ENCODE results near the gene DUXB. TPM values are rescaled to one million over a fixed set of nuclear protein-coding genes. Genes with fewer than 3 reads are reported as not detected.
A peak's percentile ranks its signal among the peaks of the same experiment; 100 is the strongest.

DUXB gene
- total RNA-seq, 1 experiment from 2014 or later: not detected

- Histone ChIP-seq H4K20me1 (ENCODE audit: control insufficient read depth, insufficient read depth, insufficient read length) (no peaks in the 10 kb centered on the region), H2BK5ac (ENCODE audit: insufficient read length, low read length) (no peak overlapping the region), H3K79me1 (ENCODE audit: insufficient read depth, low read depth, low read length, poor library complexity, severe bottlenecking) (no peaks in the 10 kb centered on the region), H3K18ac (ENCODE audit: insufficient read length, low read depth, low read length) (peak overlapping the region; percentile 86), H3K27ac (ENCODE audit: insufficient read length, low read depth, low read length) (peak overlapping the region; percentile 32), H3K4me2 (ENCODE audit: insufficient read depth, insufficient read length, low read length) (peak overlapping the region; percentile 99), H3K27me3 (ENCODE audit: insufficient read depth, low read length) (no peaks in the 10 kb centered on the region), H2AFZ (ENCODE audit: low read length) (peak overlapping the region; percentile 60), H3K23me2 (ENCODE audit: insufficient read length, low read depth, low read length, poor library complexity, severe bottlenecking) (peaks cover 4% of the 10 kb centered on the region), H3K4ac (ENCODE audit: low read depth, low read length) (no peak overlapping the region), H3K9me3 (ENCODE audit: control insufficient read depth, low read depth, low read length) (no peaks in the 10 kb centered on the region), H3K14ac (ENCODE audit: insufficient read depth, low read length) (peak overlapping the region; percentile 83; the same call in 1 of the 2 replicates), H2AK5ac (ENCODE audit: insufficient read length, low read length) (no peak overlapping the region), H2BK12ac (ENCODE audit: insufficient read length, low read depth, low read length) (no peak overlapping the region), H2BK120ac (ENCODE audit: low read depth, low read length, poor library complexity, severe bottlenecking) (no peak overlapping the region), H3K23ac (ENCODE audit: insufficient read length, low read depth, low read length) (no peak overlapping the region), H3K56ac (ENCODE audit: insufficient read length, low read depth, low read length) (no peak overlapping the region), H3K79me2 (ENCODE audit: insufficient read depth, low read length) (peaks cover 38% of the 10 kb centered on the region), H3K9ac (ENCODE audit: extremely low read depth, insufficient read length, low read length) (peak overlapping the region; percentile 92), H4K5ac (ENCODE audit: insufficient read length, low read depth, low read length) (no peak overlapping the region), H3T11ph (ENCODE audit: low read length) (no peak overlapping the region), H4K91ac (ENCODE audit: insufficient read length, low read depth, low read length) (no peak overlapping the region), H3K4me1 (ENCODE audit: insufficient read depth, low read length) (no peaks in the 10 kb centered on the region), H2BK20ac (ENCODE audit: low read depth, low read length, poor library complexity, severe bottlenecking) (no peak overlapping the region), H4K8ac (replicated peaks; ENCODE audit: insufficient read length, low read depth, low read length) (no peak overlapping the region), H2BK15ac (ENCODE audit: low read depth, low read length) (no peak overlapping the region)
- H3K27ac Mint-ChIP-seq: peak overlapping the region; percentile 98 to 99 (median 99)
- peak overlapping the region; percentile 95 to 98 for H3K4me3 Mint-ChIP-seq
- TF ChIP-seq CTCF (conservative IDR thresholded peaks at IDR 0.05): no peak
- peaks cover 15 to 26% (median 20%) of the 10 kb centered on the region in 3 experiments; a peak in 6 of 7 replicates for H3K36me3 Mint-ChIP-seq (ENCODE audit: insufficient read depth in 1 of 3, low read depth in 3 of 3)
- peaks cover 23 to 28% of the 10 kb centered on the region in 2 experiments for H3K4me1 Mint-ChIP-seq
- H3K27me3 Mint-ChIP-seq (ENCODE audit: low read depth): no peaks in the 10 kb centered on the region
- DNase-seq: peak; percentile 81
- no peaks in the 10 kb centered on the region; a peak in 1 of 5 replicates for H3K9me3 Mint-ChIP-seq
- no CpG with 5 or more reads among the region's 62 CpGs for WGBS (ENCODE audit: extremely low coverage, insufficient read length, low lambda C conversion rate)
These were observed 52.8 kb downstream of the DUXB start for GRCh38 chr16:75648265-75649076.

All from H9 (cell line).